KMS-11 (cell line): ENCODE data around the gene KRTAP5-8.

ENCODE experiments used
- H2AFZ ChIP-seq: fragments of 200-600 bp; sonication (generic); 2 replicates; pipeline ENCODE4 v1.6.1; 2016; ENCODE audit warnings: antibody characterized with exemption, mixed run types, low read depth
- H3K27ac ChIP-seq: fragments of 200-600 bp; sonication (generic); 2 replicates; pipeline ENCODE4 v1.6.1; 2016; ENCODE audit warnings: mild to moderate bottlenecking, mixed run types
- H3K27me3 ChIP-seq: fragments of 200-600 bp; sonication (generic); 2 replicates; pipeline ENCODE4 v1.6.1; 2017; ENCODE audit warnings: mild to moderate bottlenecking, low read depth, mixed run types, moderate library complexity; ENCODE audit not compliant: insufficient read depth
- H3K36me3 ChIP-seq: fragments of 200-600 bp; sonication (generic); 2 replicates; pipeline ENCODE4 v1.6.1; 2017; ENCODE audit warnings: mild to moderate bottlenecking, mixed run types; ENCODE audit not compliant: insufficient read depth
- H3K4me1 ChIP-seq: fragments of 200-600 bp; sonication (generic); 2 replicates; pipeline ENCODE4 v1.6.1; 2016; ENCODE audit warnings: mild to moderate bottlenecking, low read depth, mixed run types; ENCODE audit not compliant: poor library complexity, severe bottlenecking
- H3K4me2 ChIP-seq: fragments of 200-600 bp; sonication (generic); 2 replicates; pipeline ENCODE4 v1.7.0; 2016; ENCODE audit warnings: mild to moderate bottlenecking, mixed run types
- H3K4me3 ChIP-seq: fragments of 200-600 bp; sonication (generic); IDR thresholded peaks from 2 replicates; pipeline ENCODE4 v1.6.1; 2017; ENCODE audit warnings: low read depth, low read length, mixed read lengths; ENCODE audit not compliant: insufficient read depth
- H3K79me2 ChIP-seq: fragments of 200-600 bp; sonication (generic); 2 replicates; pipeline ENCODE4 v1.6.1; 2016; ENCODE audit warnings: low read depth, mixed run types; ENCODE audit not compliant: insufficient read depth
- H3K9ac ChIP-seq: fragments of 200-600 bp; sonication (generic); 2 replicates; pipeline ENCODE4 v1.6.1; 2016; ENCODE audit warnings: mild to moderate bottlenecking, mixed run types
- H4K20me1 ChIP-seq: fragments of 200-600 bp; sonication (generic); 2 replicates; pipeline ENCODE4 v1.6.1; 2016; ENCODE audit warnings: mild to moderate bottlenecking, mixed run types; ENCODE audit not compliant: insufficient read depth
- CTCF ChIP-seq: fragments of 200-600 bp; sonication (generic); conservative IDR thresholded peaks from 2 replicates; pipeline ENCODE4 v1.6.1; 2017; ENCODE audit warnings: low read depth, mild to moderate bottlenecking, antibody characterized with exemption, low read length, moderate library complexity, mixed read lengths

KRTAP5-8 gene

DNA sequence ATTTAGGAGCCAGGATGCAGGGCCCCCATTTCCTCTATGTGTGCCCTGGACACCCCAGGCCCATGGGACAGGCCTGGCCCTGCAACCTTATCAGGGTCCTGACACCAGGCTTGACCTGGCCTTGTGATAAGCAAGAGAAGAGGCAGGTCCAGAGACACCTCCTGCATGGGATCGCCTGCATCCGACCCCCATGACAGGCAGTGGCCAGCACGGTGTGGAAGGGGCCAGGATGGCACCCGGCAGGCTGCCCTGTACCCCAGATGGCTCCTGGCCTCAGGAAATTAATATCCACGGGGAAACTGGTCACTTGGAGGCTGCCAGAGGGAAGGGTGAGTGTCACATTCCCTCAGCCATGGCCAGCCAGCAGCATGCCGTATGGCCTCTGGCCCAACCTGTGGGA lies 17.2 kb downstream of the KRTAP5-8 start:
- Histone ChIP-seq H3K27ac (no peak overlapping the region), H4K20me1 (no peaks in the 10 kb centered on the region), H2AFZ (no peak overlapping the region), H3K9ac (no peak overlapping the region), H3K4me1 (no peaks in the 10 kb centered on the region), H3K27me3 (no peaks in the 10 kb centered on the region), H3K79me2 (no peaks in the 10 kb centered on the region), H3K36me3 (no peaks in the 10 kb centered on the region), H3K4me2 (no peak overlapping the region), H3K4me3 (no peak overlapping the region)
- no peak for TF ChIP-seq CTCF

DNA sequence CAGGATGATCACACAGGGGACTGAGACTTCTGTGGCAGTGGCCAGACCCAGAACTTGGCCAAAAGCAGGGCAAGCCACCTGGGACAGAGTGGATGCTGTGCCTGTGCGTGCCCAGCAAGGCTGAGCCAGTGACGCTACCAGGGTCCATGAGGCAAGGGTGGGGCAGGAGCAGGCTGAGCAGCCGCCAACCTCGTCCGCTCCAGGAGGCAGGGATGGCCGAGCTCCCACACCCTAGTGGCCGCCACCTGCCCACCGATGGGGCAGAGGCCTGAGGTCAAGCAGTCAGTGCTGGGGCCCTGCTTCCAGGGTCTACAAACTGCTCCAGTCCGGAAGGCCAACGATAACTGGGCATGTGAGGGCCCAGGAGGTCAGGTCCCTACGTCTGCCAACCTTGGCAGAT lies 17.7 kb downstream of the KRTAP5-8 start:
- H3K4me2 ChIP-seq, result no peak overlapping the region
- no peaks in the 10 kb centered on the region for H3K27me3 ChIP-seq
- H4K20me1 ChIP-seq, result no peaks in the 10 kb centered on the region
- H3K27ac ChIP-seq, result no peak overlapping the region
- no peak overlapping the region for H3K4me3 ChIP-seq
- no peak for TF ChIP-seq CTCF
- H3K36me3 ChIP-seq, result no peaks in the 10 kb centered on the region
- H3K79me2 ChIP-seq, result no peaks in the 10 kb centered on the region
- no peak overlapping the region for H3K9ac ChIP-seq
- no peak overlapping the region for H2AFZ ChIP-seq
- no peaks in the 10 kb centered on the region for H3K4me1 ChIP-seq

DNA sequence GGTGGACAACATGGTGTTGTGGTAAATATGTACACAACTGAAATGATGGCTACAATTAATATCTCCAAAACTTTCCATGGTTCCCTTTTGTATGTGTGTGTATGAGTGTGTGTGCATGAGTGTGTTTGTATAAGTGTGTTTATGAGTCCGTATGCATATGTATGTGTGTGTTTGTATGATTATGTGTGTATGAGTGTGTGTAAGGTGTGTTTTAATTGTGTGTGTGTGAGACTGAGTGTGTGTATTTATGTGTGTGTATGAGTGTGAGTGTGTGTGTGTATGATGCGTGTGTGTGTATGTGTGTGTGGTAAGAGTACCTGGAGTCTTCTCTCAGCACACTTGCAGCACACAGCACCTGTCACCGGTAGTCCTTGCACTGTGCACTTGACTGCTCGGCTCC lies 18.2 kb downstream of the KRTAP5-8 start:
- no peak overlapping the region for H3K27ac ChIP-seq
- H3K9ac ChIP-seq, result no peak overlapping the region
- no peaks in the 10 kb centered on the region for H3K27me3 ChIP-seq
- no peaks in the 10 kb centered on the region for H4K20me1 ChIP-seq
- no peak for TF ChIP-seq CTCF
- no peak overlapping the region for H3K4me2 ChIP-seq
- no peak overlapping the region for H2AFZ ChIP-seq
- no peaks in the 10 kb centered on the region for H3K79me2 ChIP-seq
- no peaks in the 10 kb centered on the region for H3K4me1 ChIP-seq
- no peak overlapping the region for H3K4me3 ChIP-seq
- no peaks in the 10 kb centered on the region for H3K36me3 ChIP-seq

DNA sequence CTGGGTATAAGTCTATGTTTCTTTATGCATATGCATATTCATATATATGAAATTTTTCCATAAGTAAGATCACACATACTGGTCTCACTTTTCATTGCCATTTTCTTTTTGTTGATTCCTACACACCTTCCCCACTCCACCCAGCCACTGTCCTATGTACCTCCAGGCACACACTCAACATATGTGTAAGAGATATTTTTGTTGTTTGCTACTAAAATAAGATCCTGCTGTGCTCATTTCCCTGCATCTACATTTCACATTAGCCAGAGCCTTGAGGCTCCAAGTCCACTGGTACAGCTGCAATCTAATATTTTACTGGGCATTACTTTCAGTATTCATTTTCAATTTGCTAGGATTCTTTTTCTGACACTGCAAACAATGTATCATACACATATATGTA lies 19.4 kb downstream of the KRTAP5-8 start:
- H3K27me3 ChIP-seq, result no peaks in the 10 kb centered on the region
- H3K9ac ChIP-seq, result no peak overlapping the region
- H3K4me3 ChIP-seq, result no peak overlapping the region
- H3K36me3 ChIP-seq, result no peaks in the 10 kb centered on the region
- no peak overlapping the region for H3K27ac ChIP-seq
- no peaks in the 10 kb centered on the region for H3K79me2 ChIP-seq
- no peak for TF ChIP-seq CTCF
- no peaks in the 10 kb centered on the region for H4K20me1 ChIP-seq
- H3K4me1 ChIP-seq, result no peaks in the 10 kb centered on the region
- no peak overlapping the region for H3K4me2 ChIP-seq
- no peak overlapping the region for H2AFZ ChIP-seq

- H3K36me3 ChIP-seq, result no peaks in the 10 kb centered on the region
- H3K9ac ChIP-seq, result no peak overlapping the region
- TF ChIP-seq CTCF, result no peak
- H3K4me2 ChIP-seq, result no peak overlapping the region
- H2AFZ ChIP-seq, result no peak overlapping the region
- no peaks in the 10 kb centered on the region for H3K27me3 ChIP-seq
- H3K79me2 ChIP-seq, result no peaks in the 10 kb centered on the region
- H3K4me1 ChIP-seq, result no peaks in the 10 kb centered on the region
- no peak overlapping the region for H3K27ac ChIP-seq
- H3K4me3 ChIP-seq, result no peak overlapping the region
- no peaks in the 10 kb centered on the region for H4K20me1 ChIP-seq
Measured at GRCh38 chr11:71558996-71559395, 21.2 kb downstream of the KRTAP5-8 start.
